Endothelial cell of umbilical vein (primary cell): ENCODE results near the gene TSC22D1. TPM values are rescaled to one million over a fixed set of nuclear protein-coding genes. Genes with fewer than 3 reads are reported as not detected.

Source experiments
- BruUV-seq: library from RNA; stranded (reverse); fragments of 400-500 nt; replicated peaks from 2 replicates; lab custom pipeline; 2021; lab: Mats Ljungman, UMichigan
- CTCF ChIA-PET: fragments of 300-600, 350-600 bp; sonication (Branson Sonifier 250); formaldehyde crosslinking; loops from one replicate; lab custom pipeline; 2021; ENCODE audit warnings: antibody characterized with exemption, inconsistent platforms; lab: Charles Lee
- POLR2A ChIA-PET: fragments of 300-600, 350-600 bp; sonication (Branson Sonifier 250); formaldehyde crosslinking; loops from one replicate; lab custom pipeline; 2021; ENCODE audit warnings: antibody characterized with exemption, inconsistent platforms; lab: Charles Lee
- DNase-seq: peaks from one replicate; pipeline ENCODE4 v3.0.0-alpha.2; 2011; ENCODE audit warnings: low read depth, low spot score
- FAIRE-seq: peaks from 2 replicates; lab custom pipeline; 2011; peaks lifted over from hg19 to GRCh38; lab: Jason Lieb, UNC
- H2AFZ ChIP-seq: 2 replicates; pipeline ENCODE4 v1.6.0; 2012; ENCODE audit warnings: low read depth, low read length, control low read depth, inconsistent platforms
- H3K27ac ChIP-seq: 2 replicates; pipeline ENCODE4 v1.5.1; 2011; ENCODE audit warnings: low read depth, mild to moderate bottlenecking, control low read depth, low read length, moderate library complexity; ENCODE audit not compliant: insufficient read depth
- H3K27me3 ChIP-seq, 2 experiments: 2 replicates each; pipeline versions ENCODE4 v1.6.0 to v1.6.1; 2011; ENCODE audit warnings: low read length in 2 of 2, mixed read lengths in 1 of 2; ENCODE audit not compliant: control insufficient read depth in 2 of 2, insufficient read depth in 2 of 2
- H3K36me3 ChIP-seq, 2 experiments: 2 replicates in 1 of 2; 3 replicates in 1 of 2; pipeline ENCODE4 v1.5.1; 2011; ENCODE audit warnings: low read length in 2 of 2, mild to moderate bottlenecking in 1 of 2, moderate library complexity in 1 of 2; ENCODE audit not compliant: control insufficient read depth in 2 of 2, insufficient read depth in 2 of 2; ENCODE audit errors: extremely low read depth in 1 of 2
- H3K4me1 ChIP-seq: 3 replicates; pipeline ENCODE4 v1.5.1; 2011; ENCODE audit warnings: mild to moderate bottlenecking, low read length; ENCODE audit not compliant: control insufficient read depth, insufficient read depth; ENCODE audit errors: extremely low read depth
- H3K4me2 ChIP-seq: 2 replicates; pipeline ENCODE4 v1.6.1; 2011; ENCODE audit warnings: low read length, control low read depth, mixed read lengths; ENCODE audit not compliant: insufficient read depth
- H3K4me3 ChIP-seq, 3 experiments: fragments of 200-600 bp in 1 of 3; sonication (generic), shearing (Covaris generic) in 1 of 3; replicated peaks in 1 of 3; 2 replicates each; pipeline ENCODE4 v1.5.1; 2011 to 2016; ENCODE audit warnings: control low read depth in 3 of 3, low read length in 3 of 3, mild to moderate bottlenecking in 2 of 3, inconsistent platforms in 1 of 3, low read depth in 1 of 3, moderate library complexity in 1 of 3; ENCODE audit not compliant: insufficient read depth in 1 of 3
- H3K79me2 ChIP-seq: 2 replicates; pipeline ENCODE4 v1.6.0; 2012; ENCODE audit warnings: low read length, inconsistent platforms; ENCODE audit not compliant: control insufficient read depth, insufficient read depth
- H3K9ac ChIP-seq: replicated peaks from 2 replicates; pipeline ENCODE3; 2011; ENCODE audit warnings: low read length, control low read depth; ENCODE audit not compliant: insufficient read depth; ENCODE audit errors: extremely low read depth
- H3K9me1 ChIP-seq: replicated peaks from 3 replicates; pipeline ENCODE4 v1.6.0; 2011; ENCODE audit warnings: mild to moderate bottlenecking, low read length; ENCODE audit not compliant: control insufficient read depth, insufficient read depth; ENCODE audit errors: extremely low read depth
- H3K9me3 ChIP-seq: replicated peaks from 2 replicates; pipeline ENCODE4 v1.5.1; 2012; ENCODE audit warnings: low read length, inconsistent platforms; ENCODE audit not compliant: control insufficient read depth, insufficient read depth
- H4K20me1 ChIP-seq: replicated peaks from 2 replicates; pipeline ENCODE3; 2011; ENCODE audit warnings: mild to moderate bottlenecking, low read length; ENCODE audit not compliant: control insufficient read depth, insufficient read depth; ENCODE audit errors: extremely low read depth
- EZH2 ChIP-seq: IDR thresholded peaks from 2 replicates; pipeline ENCODE4 v1.6.1; 2012; ENCODE audit warnings: borderline replicate concordance, low read depth, mild to moderate bottlenecking, moderate library complexity, low read length, inconsistent platforms; ENCODE audit not compliant: severe bottlenecking
- FOS ChIP-seq: IDR thresholded peaks from 2 replicates; pipeline ENCODE4 v1.6.1; 2011; ENCODE audit warnings: mild to moderate bottlenecking, low read length, moderate library complexity, borderline replicate concordance; ENCODE audit not compliant: insufficient read depth
- GATA2 ChIP-seq: IDR thresholded peaks from 2 replicates; pipeline ENCODE4 v1.7.0; 2011; ENCODE audit warnings: low read depth, mild to moderate bottlenecking, moderate library complexity, mixed read lengths, low read length; ENCODE audit not compliant: insufficient read length, insufficient read depth
- JUN ChIP-seq: IDR thresholded peaks from 2 replicates; pipeline ENCODE4 v1.6.1; 2011; ENCODE audit warnings: borderline replicate concordance, low read depth; ENCODE audit not compliant: insufficient read length, insufficient read depth
- MYC ChIP-seq: IDR thresholded peaks from one replicate; pipeline ENCODE4 v1.6.1; 2011; ENCODE audit warnings: mild to moderate bottlenecking, low read depth, low read length
- POLR2A ChIP-seq: IDR thresholded peaks from 2 replicates; pipeline ENCODE4 v1.6.1; 2012; ENCODE audit warnings: low read depth, mild to moderate bottlenecking, control low read depth, low read length
- POLR2AphosphoS5 ChIP-seq: IDR thresholded peaks from 2 replicates; pipeline ENCODE4 v1.6.1; 2012; ENCODE audit warnings: low read depth, mild to moderate bottlenecking, control low read depth, low read length, moderate library complexity; ENCODE audit not compliant: insufficient read depth
- dilution Hi-C: fragments of 300-500 bp; cut with MboI; formaldehyde crosslinking; loops from one replicate; pipeline ENCODE4 v1.15.0; 2019; ENCODE audit warnings: low sequenced_read_pairs; ENCODE audit not compliant: extremely low pct_ligation_motif_present
- intact Hi-C: fragments of 100-400 bp; cut with micrococcal nuclease; formaldehyde crosslinking; loops from one replicate; pipeline ENCODE4 v1.10.0; 2022
- polyA plus RNA-seq, 4 experiments: library from polyadenylated mRNA; depleted of rRNA in 3 of 4; stranded (reverse) in 3 of 4; unstranded in 1 of 4; fragments of >200 nt; gene quantifications; 2 replicates each; pipeline versions ENCODE4 v1.2.1 to v1.2.3, GENCODE V29; 2011 to 2012; ENCODE audit warnings: missing spikeins in 1 of 4
- total RNA-seq: library from RNA; stranded (reverse); gene quantifications from 2 replicates; pipeline ENCODE4 v1.2.3, GENCODE V29; 2021
- TF ChIP-seq, protein P1 (sequence below): IDR thresholded peaks from 2 replicates; pipeline ENCODE4 v1.6.1; 2011; ENCODE audit not compliant: insufficient read depth, insufficient read length
- TF ChIP-seq, protein P2 (sequence below), 2 donors: IDR thresholded peaks; 1 replicate in 1 of 2; 2 replicates in 1 of 2; pipeline ENCODE4 v1.5.1; 2011; ENCODE audit warnings: low read length in 2 of 2, mild to moderate bottlenecking in 2 of 2, moderate library complexity in 2 of 2, control low read depth in 1 of 2, inconsistent platforms in 1 of 2, low read depth in 1 of 2; ENCODE audit not compliant: insufficient read depth in 1 of 2; ENCODE audit errors: extremely low read depth in 1 of 2

TSC22D1 gene
- total and polyA plus RNA-seq, 2 donors (not counting 3 experiments of a cell fraction or from before 2014, with no cell fraction given) = 47.7 to 51.8 TPM

- no peak for TF ChIP-seq POLR2A
- TF ChIP-seq GATA2 = no peak
- no peak for TF ChIP-seq MYC
- TF ChIP-seq, protein P1, sequence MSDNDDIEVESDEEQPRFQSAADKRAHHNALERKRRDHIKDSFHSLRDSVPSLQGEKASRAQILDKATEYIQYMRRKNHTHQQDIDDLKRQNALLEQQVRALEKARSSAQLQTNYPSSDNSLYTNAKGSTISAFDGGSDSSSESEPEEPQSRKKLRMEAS = no peak
- TF ChIP-seq FOS = no peak
- no peak for TF ChIP-seq EZH2
- TF ChIP-seq, protein P2, sequence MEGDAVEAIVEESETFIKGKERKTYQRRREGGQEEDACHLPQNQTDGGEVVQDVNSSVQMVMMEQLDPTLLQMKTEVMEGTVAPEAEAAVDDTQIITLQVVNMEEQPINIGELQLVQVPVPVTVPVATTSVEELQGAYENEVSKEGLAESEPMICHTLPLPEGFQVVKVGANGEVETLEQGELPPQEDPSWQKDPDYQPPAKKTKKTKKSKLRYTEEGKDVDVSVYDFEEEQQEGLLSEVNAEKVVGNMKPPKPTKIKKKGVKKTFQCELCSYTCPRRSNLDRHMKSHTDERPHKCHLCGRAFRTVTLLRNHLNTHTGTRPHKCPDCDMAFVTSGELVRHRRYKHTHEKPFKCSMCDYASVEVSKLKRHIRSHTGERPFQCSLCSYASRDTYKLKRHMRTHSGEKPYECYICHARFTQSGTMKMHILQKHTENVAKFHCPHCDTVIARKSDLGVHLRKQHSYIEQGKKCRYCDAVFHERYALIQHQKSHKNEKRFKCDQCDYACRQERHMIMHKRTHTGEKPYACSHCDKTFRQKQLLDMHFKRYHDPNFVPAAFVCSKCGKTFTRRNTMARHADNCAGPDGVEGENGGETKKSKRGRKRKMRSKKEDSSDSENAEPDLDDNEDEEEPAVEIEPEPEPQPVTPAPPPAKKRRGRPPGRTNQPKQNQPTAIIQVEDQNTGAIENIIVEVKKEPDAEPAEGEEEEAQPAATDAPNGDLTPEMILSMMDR (IDR thresholded peaks at IDR 0.05; ENCODE audit: extremely low read depth in 1 of 2, insufficient read depth in 1 of 2, low read depth in 1 of 2, low read length in 2 of 2) = no peak
- no peak for TF ChIP-seq POLR2AphosphoS5
- TF ChIP-seq JUN = no peak
- no peak overlapping the region for H3K9ac ChIP-seq
- BruUV-seq = no TSS peak
- H3K79me2 ChIP-seq = no peaks in the 10 kb centered on the region
- no peaks in the 10 kb centered on the region for H3K27me3 ChIP-seq
- no peaks in the 10 kb centered on the region for H3K9me3 ChIP-seq
- no peak for FAIRE-seq
- no peak overlapping the region for H2AFZ ChIP-seq
- no peak overlapping the region for H3K4me2 ChIP-seq
- no peaks in the 10 kb centered on the region for H4K20me1 ChIP-seq
- CTCF ChIA-PET = interaction anchor here (0.8 to 1.3 kb wide), 6 partner anchors 9 to 53 kb away, joined by 3 to 5 read pairs (median 3); no protein-coding TSS in a partner anchor
- peaks cover 0 to 2% of the 10 kb centered on the region in 2 experiments for H3K36me3 ChIP-seq
- POLR2A ChIA-PET = no interaction called here
- intact Hi-C loops (no loop called here), dilution Hi-C loops (no loop called here)
- H3K4me3 ChIP-seq = no peak overlapping the region
- DNase-seq = no peak
- H3K9me1 ChIP-seq = no peaks in the 10 kb centered on the region
- no peaks in the 10 kb centered on the region for H3K4me1 ChIP-seq
- H3K27ac ChIP-seq = no peak overlapping the region
Measured at GRCh38 chr13:44537248-44537647, 38.9 kb downstream of the TSC22D1 start.
